NCI-H460 (cell line): Measurements from ENCODE around the gene C20orf96. TPM values are rescaled to one million over a fixed set of nuclear protein-coding genes. Genes with fewer than 3 reads are reported as not detected.
A peak's percentile ranks its signal among the peaks of the same experiment; 100 is the strongest.
"Not testable (repeated sequence)": the region's sequence is repeated elsewhere in the genome, so short reads cannot be mapped to it uniquely, and the experiment has no call there.

ENCODE experiments used
- DNase-seq: peaks from one replicate; pipeline ENCODE4 v3.0.0-alpha.2; 2016; ENCODE audit warnings: low read depth; ENCODE audit errors: extremely low read depth
- polyA plus RNA-seq: library from polyadenylated mRNA; depleted of rRNA; stranded (reverse); fragments of >200 nt; gene quantifications from 2 replicates; pipeline ENCODE4 v1.2.3, GENCODE V29; 2014; cell fraction: nucleus; rRNA removed
- total RNA-seq: library from RNA; depleted of rRNA; stranded (reverse); fragments of >200 nt; shearing (Covaris generic); gene quantifications from 2 replicates; pipeline ENCODE4 v1.2.3, GENCODE V29; 2014; rRNA removed

C20orf96 gene
- 1.0 and 3.4 TPM in 2 replicates for total RNA-seq
- polyA plus RNA-seq, result 5.3 and 6.9 TPM in 2 replicates

- DNase-seq, result peak; percentile 90
These were observed at the start of gene C20orf96 for GRCh38 chr20:290084-290831. TSS of gene C20orf96 (minus strand) at chr20:290750. CDS start at chr20:290610, 140 bp downstream.

GRCh38 chr20:336040-336439 is 45.5 kb upstream of the C20orf96 start:
- not testable (repeated sequence) for DNase-seq

- no peak for DNase-seq
These were observed 44.0 kb upstream of the C20orf96 start for GRCh38 chr20:334578-334977.

- DNase-seq, result peak; percentile 61
These were observed 39.9 kb upstream of the C20orf96 start for GRCh38 chr20:330233-331149.

- DNase-seq, result no peak
These were observed 39.3 kb upstream of the C20orf96 start for GRCh38 chr20:329851-330232.

- no peak for DNase-seq
These were observed 38.6 kb upstream of the C20orf96 start for GRCh38 chr20:328975-329695.

GRCh38 chr20:328027-328974 is 37.8 kb upstream of the C20orf96 start:
- no peak for DNase-seq

- DNase-seq, result peak; percentile 88
These were observed 36.9 kb upstream of the C20orf96 start for GRCh38 chr20:327186-328026.

- DNase-seq, result no peak
These were observed 36.2 kb upstream of the C20orf96 start for GRCh38 chr20:326645-327185.

GRCh38 chr20:325889-326644 is 35.5 kb upstream of the C20orf96 start:
- no peak for DNase-seq

GRCh38 chr20:325045-325888 is 34.7 kb upstream of the C20orf96 start, which contains the start of gene SOX12:
TSS of gene SOX12 (plus strand) at chr20:325552. CDS start at chr20:325925, 373 bp downstream.
- peak; percentile 91 for DNase-seq

GRCh38 chr20:324177-325044 is 33.9 kb upstream of the C20orf96 start:
- peak; percentile 67 for DNase-seq

GRCh38 chr20:316316-317068 is 25.9 kb upstream of the C20orf96 start:
- no peak for DNase-seq

- DNase-seq, result no peak
These were observed 23.4 kb upstream of the C20orf96 start for GRCh38 chr20:313948-314347.

GRCh38 chr20:313402-313801 is 22.9 kb upstream of the C20orf96 start:
- no peak for DNase-seq
